HG03432 (cell line): ENCODE measurements around the gene DYNC1I1.
A peak's percentile ranks its signal among the peaks of the same experiment; 100 is the strongest.

Experiments
- ATAC-seq: cut with Tn5 transposase; IDR thresholded peaks from one replicate; pipeline ENCODE4 v1.9.1; 2021; ENCODE audit warnings: mild to moderate bottlenecking, moderate library complexity; ENCODE audit not compliant: unreplicated experiment

DYNC1I1 gene

GRCh38 chr7:95847061-95847460 lies 74.7 kb downstream of the DYNC1I1 start:
- no peak for ATAC-seq

DNA sequence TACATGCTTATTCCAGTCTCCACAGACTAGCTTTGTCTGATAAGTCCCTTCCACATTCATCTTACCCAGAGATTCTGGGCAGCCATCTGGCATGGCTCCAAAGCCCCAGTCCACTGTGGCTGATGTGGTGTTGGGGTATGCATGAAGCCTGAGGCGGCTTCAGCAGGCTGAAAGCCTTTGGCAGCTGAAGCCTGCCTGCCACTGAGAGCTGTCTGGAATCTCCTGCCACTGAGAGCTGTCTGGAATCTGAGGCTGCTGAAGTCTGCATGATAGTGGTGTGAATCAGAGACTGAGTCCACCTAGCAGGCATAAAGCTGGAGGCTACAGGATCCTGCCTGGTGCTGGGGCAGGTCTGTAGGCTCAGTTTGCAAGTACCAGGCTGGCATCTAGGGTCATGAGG lies 87.1 kb downstream of the DYNC1I1 start:
- ATAC-seq = no peak

GRCh38 chr7:95861041-95861440 lies 88.7 kb downstream of the DYNC1I1 start:
- ATAC-seq = no peak

DNA sequence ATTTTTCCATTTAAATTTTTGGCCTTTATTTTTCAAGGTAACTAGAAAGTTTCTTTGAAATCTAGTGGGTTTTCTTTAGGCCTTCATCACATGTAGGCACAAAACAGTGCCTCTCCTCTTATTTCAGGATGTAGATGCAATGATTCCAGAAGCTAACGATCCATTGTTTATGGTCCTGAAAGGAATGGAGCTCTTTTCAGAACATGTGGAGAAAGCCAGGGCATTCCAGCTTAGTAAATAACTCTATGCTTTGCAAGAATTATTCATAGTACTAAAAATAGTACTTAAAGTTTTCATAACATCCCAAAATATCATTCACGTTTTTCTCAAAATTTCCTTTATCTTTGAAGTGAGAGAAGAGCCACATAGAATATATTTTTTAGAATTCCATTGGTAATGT lies 91.3 kb downstream of the DYNC1I1 start:
- no peak for ATAC-seq

GRCh38 chr7:95865716-95866371 lies 93.5 kb downstream of the DYNC1I1 start:
- ATAC-seq = no peak

DNA sequence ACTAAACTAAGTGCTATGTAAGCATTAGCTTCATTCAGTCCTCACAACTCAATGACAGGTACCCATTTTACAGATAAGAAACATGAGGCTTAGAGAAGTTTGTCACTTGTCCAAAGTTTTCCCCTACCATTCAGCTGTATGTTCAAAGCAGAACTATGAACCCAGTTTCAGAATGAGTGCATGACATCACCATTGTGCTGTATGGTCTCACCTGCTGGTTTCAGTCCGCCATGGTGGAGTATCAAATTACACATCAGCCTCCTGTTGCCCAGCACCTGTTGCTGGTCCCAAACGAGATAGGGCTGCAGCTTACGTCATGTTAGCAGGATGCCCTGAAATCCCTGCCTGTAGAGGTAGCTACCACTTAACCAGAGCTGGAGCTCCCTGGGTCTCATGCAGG lies 95.0 kb downstream of the DYNC1I1 start:
- ATAC-seq = peak; percentile 80

DNA sequence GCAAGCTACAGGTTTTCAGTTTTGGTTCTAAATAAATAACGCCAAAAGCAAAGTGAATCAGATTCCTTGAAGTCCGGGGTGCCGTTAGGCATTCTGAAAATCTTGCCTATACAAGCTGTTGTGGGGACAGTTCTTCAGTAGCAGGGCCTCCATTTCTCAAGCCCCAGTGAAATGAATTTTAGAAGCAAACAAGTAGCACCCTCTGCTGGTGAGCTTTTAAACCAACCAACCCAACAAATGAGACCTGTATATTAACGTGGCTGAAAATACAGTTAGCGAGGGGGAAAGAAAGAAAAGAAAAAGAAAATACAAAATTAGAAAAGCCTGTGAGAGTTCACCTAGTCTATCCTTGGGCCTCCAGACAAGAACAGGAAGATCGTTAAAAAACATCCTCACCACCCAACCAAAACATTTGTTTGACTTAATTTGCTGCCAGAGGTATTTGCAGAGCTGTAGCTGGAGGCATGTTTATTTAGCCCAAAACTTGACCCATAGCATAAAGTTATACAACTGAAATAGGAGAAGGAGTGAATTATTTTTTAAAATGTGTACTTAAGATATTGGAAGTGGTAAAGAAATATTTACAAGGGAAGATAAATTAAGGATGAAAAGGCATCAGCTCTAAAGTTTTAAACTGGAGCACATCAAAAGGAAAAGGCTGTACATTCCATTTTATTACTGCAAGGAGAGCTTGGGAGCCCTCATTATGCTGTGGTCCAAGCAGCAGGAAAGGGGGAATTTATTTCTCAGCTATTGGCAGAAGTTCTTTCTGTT lies 98.9 kb downstream of the DYNC1I1 start:
- peak; percentile 58 for ATAC-seq

DNA sequence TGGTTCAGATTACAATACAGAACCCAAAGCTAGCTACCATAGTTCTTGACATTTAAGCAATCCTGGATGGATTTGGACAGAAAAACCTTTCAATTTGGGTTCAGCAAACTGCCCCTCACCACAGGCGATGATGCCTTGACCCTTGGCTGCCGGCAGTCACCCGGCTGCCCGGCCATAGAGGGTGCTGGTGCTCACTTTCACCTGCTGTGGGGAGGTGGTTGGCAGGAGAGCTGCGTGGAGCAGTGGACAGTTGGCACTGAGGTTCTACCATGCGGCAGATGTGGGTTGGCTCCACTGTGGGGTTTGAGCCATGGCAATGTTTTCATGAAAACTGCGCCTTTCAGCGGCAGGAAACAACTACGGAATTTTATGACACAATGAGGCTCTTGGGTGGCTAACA lies 99.5 kb downstream of the DYNC1I1 start:
- no peak for ATAC-seq

GRCh38 chr7:95874129-95874528 lies 101.8 kb downstream of the DYNC1I1 start:
- no peak for ATAC-seq

- ATAC-seq = no peak
Measured at GRCh38 chr7:95874541-95875265, 102.3 kb downstream of the DYNC1I1 start.

- ATAC-seq = no peak
Measured at GRCh38 chr7:95875519-95875918, 103.2 kb downstream of the DYNC1I1 start.

- ATAC-seq = no peak
Measured at GRCh38 chr7:95878677-95879076, 106.3 kb downstream of the DYNC1I1 start.

GRCh38 chr7:95881597-95881996 lies 109.2 kb downstream of the DYNC1I1 start:
- ATAC-seq = no peak

GRCh38 chr7:95883217-95883616 lies 110.9 kb downstream of the DYNC1I1 start:
- ATAC-seq = no peak

DNA sequence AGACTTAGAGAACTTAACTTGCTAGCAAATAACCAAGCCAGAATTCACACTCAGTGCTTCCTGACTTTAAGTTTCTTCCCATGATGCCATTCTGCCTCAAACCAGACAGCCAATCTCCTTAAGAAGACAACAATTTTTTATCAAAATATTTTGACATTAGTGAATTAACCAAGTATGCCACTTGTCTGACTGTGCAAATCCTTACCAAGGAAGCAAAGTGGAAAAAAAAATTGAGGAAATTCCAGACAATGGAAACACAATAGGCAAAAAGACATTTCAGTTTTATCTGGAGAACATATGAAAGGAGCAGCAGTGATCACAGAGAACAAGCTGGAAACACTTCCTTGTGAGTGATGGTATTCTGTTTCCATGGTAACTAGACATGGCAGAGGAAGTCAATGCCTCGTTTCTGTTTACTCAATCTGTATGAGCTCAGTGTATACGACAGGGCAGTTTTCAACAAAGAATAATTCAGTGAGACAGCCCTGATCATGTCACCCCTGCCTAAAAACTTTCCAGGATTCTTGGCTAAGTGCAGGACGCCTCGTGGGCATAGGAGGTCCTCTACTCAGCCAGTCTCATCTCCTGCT lies 114.2 kb downstream of the DYNC1I1 start:
- peak; percentile 37 for ATAC-seq

DNA sequence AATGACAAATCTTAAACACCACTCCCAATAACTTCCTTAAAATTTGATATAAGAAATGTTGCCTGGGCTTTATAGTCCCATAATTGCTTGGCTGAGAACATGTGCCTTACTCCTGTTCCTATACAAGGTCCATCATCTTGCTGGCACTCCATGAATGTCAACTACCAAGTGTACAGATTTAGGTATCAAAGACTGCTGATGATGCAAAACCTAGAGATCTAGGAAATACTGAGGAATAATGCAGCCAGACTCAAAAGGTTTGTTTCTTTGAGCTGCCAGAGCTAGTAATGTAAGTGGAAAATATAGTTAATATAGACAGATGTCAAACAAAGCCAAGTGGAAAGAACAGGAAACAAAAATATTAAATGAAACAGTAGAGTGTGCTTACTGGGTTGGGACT lies 121.1 kb downstream of the DYNC1I1 start:
- ATAC-seq = no peak

- ATAC-seq = no peak
Measured at GRCh38 chr7:95897557-95898251, 125.3 kb downstream of the DYNC1I1 start.

- no peak for ATAC-seq
Measured at GRCh38 chr7:95899919-95900513, 127.7 kb downstream of the DYNC1I1 start.

- ATAC-seq = no peak
Measured at GRCh38 chr7:95901006-95901405, 128.7 kb downstream of the DYNC1I1 start.

GRCh38 chr7:95904099-95904498 lies 131.7 kb downstream of the DYNC1I1 start:
- ATAC-seq = no peak

- ATAC-seq = no peak
Measured at GRCh38 chr7:95905167-95905566, 132.8 kb downstream of the DYNC1I1 start.
